ENCODE measurements around the gene DNAH10.

The DNAH10 gene

GRCh38 chr12:123949770-123950165, 187.7 kb downstream of the DNAH10 start:
- no peak for DNase-seq (ENCODE audit: low spot score)

DNA sequence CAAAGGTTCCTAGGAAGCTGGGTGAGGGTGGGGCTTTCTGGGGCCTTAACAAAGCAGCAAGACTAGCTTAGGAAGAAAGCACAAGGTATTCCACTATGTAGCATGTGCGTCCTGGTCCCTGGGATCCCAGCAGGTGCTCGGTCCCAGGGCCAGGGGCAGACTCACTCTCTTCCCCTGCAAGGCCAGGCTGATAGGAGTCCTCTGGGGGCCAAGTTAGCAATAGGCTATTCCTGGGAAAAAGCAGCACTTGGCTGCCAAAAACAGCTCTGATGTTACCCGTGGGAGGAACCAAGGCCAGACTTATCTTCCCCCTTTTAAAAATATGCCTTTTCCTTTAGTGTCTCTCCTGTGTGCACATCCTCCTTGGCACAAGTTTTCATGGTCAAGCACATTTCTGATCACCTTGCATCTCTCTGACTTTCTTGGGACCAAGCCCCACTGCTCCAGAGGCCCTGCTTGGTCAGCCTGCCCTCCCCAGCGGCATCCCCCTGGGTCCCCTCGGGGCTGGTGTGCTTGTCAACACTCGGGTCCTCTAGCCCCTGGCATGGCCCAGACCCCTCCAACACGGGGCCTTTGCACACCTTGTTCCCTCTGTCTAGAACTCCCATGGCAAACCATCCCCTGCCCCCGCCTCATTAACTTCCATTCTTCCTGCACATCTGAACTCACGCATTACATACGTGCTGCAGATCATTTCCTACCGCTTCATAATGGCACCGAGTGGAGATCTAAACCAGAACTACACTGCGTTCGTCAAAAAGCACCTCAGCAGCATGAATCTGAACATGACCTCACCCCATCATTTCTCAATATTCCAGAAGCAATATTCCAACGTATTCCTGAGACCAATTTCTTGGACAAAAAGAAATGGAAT, 188.6 kb downstream of the DNAH10 start:
- no peak for DNase-seq (ENCODE audit: low spot score)

DNA sequence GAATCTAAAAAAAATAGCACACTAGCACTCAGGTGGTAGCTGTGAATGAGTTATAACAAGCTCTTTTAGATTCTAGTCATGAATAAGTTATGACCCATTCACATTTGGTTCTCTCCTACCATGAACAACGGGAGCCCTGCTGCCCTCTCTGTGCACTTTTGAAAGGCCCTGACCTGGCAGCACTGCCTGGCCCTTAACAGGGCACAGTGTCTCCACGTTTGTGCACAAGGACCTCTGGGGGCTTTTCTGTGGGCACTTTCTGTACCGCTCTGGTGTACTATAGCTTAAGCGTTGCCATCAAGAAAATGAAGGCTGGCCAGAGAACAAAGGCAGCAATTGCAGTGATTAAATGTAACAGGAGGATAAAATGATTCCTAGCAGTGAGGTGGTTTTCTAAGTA, 189.4 kb downstream of the DNAH10 start:
- no peak for DNase-seq (ENCODE audit: low spot score)

DNA sequence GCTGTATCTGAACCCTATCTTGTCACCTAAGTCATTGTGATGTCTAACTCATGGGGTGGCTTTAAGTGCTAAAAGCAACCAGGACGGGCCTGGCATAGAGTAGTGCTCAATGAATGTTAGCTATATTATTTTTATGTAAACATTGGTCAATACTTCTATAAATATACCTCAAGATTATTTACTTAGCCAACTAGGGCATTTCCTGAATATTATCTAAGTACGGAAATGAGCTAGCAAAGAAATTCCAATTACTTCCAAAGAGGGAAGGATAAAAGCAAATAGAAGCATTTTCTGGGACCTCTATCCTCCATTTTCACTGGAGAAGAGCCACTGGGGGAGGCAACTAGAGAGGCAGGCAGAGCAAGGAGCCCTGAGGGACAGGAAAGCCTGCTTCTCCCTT, 189.9 kb downstream of the DNAH10 start:
- DNase-seq (ENCODE audit: low spot score) = no peak

DNA sequence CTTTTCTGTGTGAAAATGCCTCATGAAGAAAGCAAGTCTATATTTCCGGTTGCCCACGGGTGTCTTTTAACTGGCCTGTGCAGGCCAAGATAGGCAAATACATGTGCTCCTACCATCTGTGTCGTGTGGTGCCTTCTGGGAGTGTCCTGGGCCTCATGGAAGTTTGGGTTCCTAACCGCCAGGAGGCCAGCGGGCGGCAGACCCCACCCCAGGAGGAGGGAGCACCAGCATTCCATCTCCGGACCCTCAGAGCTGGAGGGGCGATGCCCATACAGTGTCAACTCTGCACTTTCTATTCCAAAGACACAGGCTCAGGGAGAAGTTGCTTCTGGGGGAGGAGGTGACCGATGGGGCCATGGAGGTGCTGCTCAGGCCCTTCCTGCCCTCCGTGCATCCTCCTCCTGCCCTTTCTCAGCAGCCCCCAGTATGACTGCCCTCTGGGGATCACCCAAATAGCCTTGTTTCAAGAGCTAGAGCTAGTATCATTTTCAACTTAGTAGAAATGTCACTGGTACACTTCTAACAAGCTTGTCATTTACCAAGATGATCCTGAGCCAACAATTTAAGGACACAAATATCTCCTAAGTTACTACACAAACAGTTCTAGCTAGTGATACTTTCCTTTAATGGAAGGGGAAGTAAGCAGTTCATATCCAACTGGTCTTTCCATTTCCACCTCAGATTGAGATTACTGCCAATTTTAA, 192.7 kb downstream of the DNAH10 start:
- DNase-seq (ENCODE audit: low spot score) = no peak

- no peak for DNase-seq (ENCODE audit: low spot score)
Measured at GRCh38 chr12:123956249-123956648, 194.1 kb downstream of the DNAH10 start.

DNA sequence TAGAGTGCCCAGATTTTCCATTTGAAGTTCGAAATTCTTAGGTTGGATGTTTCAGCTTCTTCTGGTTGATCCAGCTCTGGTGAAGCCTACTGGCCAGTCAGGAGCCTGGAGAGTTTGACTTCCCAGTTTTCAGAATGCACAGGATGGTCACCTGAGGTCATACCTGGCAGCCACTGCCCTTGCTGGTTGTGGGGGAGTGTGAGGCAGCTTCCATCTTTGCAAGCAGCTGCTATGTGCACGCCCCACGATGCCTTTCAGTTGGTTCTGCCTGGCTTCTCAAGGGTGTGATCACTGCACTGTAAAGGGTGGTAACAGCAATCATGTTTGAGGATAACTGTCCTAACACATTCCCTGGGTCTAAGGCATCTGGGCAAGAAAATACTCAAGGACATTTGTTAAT, 195.1 kb downstream of the DNAH10 start:
- no peak for DNase-seq (ENCODE audit: low spot score)

DNA sequence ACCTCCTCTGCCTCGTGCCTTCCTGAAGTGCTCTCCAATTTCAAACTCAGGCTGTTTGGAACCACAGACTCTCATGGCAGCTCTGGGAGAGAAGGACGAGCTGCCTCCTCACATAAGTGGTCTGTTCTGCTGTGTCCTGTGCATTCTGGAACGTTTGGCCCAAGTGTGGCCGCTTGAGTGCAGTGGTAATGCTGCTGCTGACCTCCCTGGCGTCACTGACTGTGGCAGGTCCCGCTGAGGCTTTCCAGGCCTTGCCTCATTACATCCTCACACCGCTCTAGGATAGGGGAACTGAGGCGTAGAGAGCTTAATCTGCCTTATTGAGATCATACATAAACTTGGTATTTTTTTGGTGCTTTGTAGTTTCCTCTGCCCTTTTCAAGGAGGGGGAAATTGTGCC, 196.4 kb downstream of the DNAH10 start:
- no peak for DNase-seq (ENCODE audit: low spot score)

GRCh38 chr12:123958876-123959275, 196.8 kb downstream of the DNAH10 start:
- no peak for DNase-seq (ENCODE audit: low spot score)

DNA sequence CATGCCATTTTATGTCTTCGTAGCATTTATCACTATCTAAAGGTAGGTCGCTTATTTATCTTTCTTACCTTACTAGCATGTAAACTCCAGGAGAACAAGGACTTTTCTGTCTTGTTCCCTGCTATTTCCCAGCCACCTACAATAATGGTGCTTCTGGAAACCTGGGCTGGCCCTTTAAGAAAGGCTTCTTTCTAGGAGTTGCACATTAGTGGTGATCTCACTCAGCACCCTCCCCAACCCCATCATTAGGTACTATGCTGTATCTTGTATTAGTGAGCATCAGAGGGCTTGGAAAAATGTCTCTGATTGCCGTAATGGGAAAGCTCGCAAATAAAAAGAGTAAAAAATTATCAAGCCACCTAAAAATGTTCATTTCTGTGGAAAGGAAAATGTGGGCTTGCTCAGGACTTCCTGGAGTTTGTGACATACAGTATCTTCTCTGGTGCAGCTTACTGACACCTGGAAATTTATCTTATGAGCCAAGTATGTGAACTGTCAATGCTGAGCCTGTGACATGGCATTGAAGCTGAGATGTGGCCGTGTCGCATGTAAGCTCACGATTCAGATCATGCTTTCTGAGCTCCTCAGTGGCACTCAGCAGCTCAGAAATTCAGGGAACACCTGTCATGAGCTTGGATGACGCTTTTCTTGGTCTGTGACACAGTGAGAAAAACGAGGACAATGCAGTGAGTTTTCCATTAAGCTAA, 198.1 kb downstream of the DNAH10 start:
- no peak for DNase-seq (ENCODE audit: low spot score)

- DNase-seq (ENCODE audit: low spot score) = no peak
Measured at GRCh38 chr12:123960856-123961255, 198.8 kb downstream of the DNAH10 start.

GRCh38 chr12:123961585-123962345, 199.7 kb downstream of the DNAH10 start:
- no peak for DNase-seq (ENCODE audit: low spot score)

- DNase-seq (ENCODE audit: low spot score) = no peak
Measured at GRCh38 chr12:123962513-123962912, 200.4 kb downstream of the DNAH10 start.

- no peak for DNase-seq (ENCODE audit: low spot score)
Measured at GRCh38 chr12:123963821-123964220, 201.7 kb downstream of the DNAH10 start.

GRCh38 chr12:123965382-123965781, 203.3 kb downstream of the DNAH10 start:
- no peak for DNase-seq (ENCODE audit: low spot score)

- peak; percentile 12 for DNase-seq (ENCODE audit: low spot score)
Measured at GRCh38 chr12:123966596-123966995, 204.5 kb downstream of the DNAH10 start.

GRCh38 chr12:123967121-123967586, 205.1 kb downstream of the DNAH10 start:
- no peak for DNase-seq (ENCODE audit: low spot score)

- no peak for DNase-seq (ENCODE audit: low spot score)
Measured at GRCh38 chr12:123971449-123971769, 209.3 kb downstream of the DNAH10 start.

DNA sequence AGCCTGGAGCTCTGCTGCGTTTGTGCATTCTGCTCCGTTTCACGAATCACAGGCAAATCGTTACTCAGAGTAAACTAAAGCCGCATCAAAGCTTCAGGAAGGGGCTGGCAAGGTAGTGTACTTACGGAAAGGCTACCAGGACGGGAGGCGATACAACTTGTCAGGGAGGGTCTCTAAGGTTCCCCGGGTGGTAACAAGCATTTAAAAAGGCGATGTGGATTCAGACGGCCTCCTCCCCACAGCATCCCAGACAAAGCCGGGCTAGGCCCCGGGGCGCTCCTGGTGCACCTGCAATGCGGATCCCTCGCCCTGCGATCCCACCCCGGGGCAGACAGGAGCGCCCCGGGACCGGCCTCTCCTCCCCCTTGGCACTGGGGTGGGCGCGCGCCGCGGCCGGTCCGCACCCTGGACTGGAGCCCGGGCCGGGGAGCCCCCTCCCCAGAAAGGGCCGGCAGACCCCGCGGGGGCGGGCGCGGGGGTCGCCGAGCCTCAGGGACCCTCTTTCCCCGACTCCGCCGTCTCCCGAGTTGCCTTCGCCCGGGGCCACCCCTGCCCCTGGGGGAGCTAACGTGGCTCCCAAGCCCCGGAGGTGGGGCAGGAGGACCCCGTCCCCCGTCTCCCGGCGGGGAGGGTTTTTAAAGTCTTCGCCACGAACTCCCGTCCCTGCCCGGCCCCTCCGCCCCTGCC, 209.8 kb downstream of the DNAH10 start:
- peak; percentile 59 for DNase-seq (ENCODE audit: low spot score)

- peak; percentile 89 for DNase-seq (ENCODE audit: low spot score)
Measured at GRCh38 chr12:123972457-123973401, 210.6 kb downstream of the DNAH10 start, which contains the start of the genes CCDC92 and ZNF664. Gene CCDC92, minus strand, starts transcription at chr12:123972831. Its CDS starts 28,526 bp downstream, at chr12:123944305. Gene ZNF664, plus strand, starts transcription at chr12:123973215. Its CDS starts 38,930 bp downstream, at chr12:124012145.
